ENCODE measurements around the gene GHRHR. TPM values are rescaled to one million over a fixed set of nuclear protein-coding genes. Genes with fewer than 3 reads are reported as not detected.

Gene GHRHR
- total and polyA plus RNA-seq, 2 donors: 0.42 to 0.68 TPM

GRCh38 chr7:30992414-30992813 is 28.7 kb downstream of the GHRHR start:
- DNase-seq (ENCODE audit: low read depth in 6 of 9, low spot score in 9 of 9): no peak
- Histone ChIP-seq H3K4me1 (ENCODE audit: control insufficient read depth in 2 of 2, insufficient read depth in 2 of 2, low read length in 2 of 2) (no peaks in the 10 kb centered on the region), H3K27ac (ENCODE audit: low read depth in 1 of 2, low read length in 1 of 2) (no peak overlapping the region), H3K4me3 (ENCODE audit: low read length in 2 of 2) (no peak overlapping the region), H3K27me3 (ENCODE audit: control insufficient read depth in 2 of 2, insufficient read depth in 1 of 2, low read length in 1 of 2) (peaks cover 0 to 5% of the 10 kb centered on the region in 2 donors), H3K9me3 (ENCODE audit: control insufficient read depth in 2 of 2, insufficient read depth in 1 of 2, low read length in 1 of 2) (no peaks in the 10 kb centered on the region), H3K36me3 (ENCODE audit: control insufficient read depth in 2 of 2, insufficient read depth in 2 of 2, low read length in 1 of 2) (no peaks in the 10 kb centered on the region)
- 90% methylated on average over 18 of the region's 18 CpGs for WGBS

GRCh38 chr7:30994206-30995100 is 30.7 kb downstream of the GHRHR start:
- no peak for DNase-seq (ENCODE audit: low read depth in 6 of 9, low spot score in 9 of 9)
- 97% methylated on average over 39 of the region's 39 CpGs for WGBS
- no peaks in the 10 kb centered on the region for H3K4me1 ChIP-seq (ENCODE audit: control insufficient read depth in 2 of 2, insufficient read depth in 2 of 2, low read length in 2 of 2)
- no peaks in the 10 kb centered on the region for H3K9me3 ChIP-seq (ENCODE audit: control insufficient read depth in 2 of 2, insufficient read depth in 1 of 2, low read length in 1 of 2)
- no peaks in the 10 kb centered on the region for H3K36me3 ChIP-seq (ENCODE audit: control insufficient read depth in 2 of 2, insufficient read depth in 2 of 2, low read length in 1 of 2)
- H3K4me3 ChIP-seq (ENCODE audit: low read length in 2 of 2): no peak overlapping the region
- H3K27me3 ChIP-seq (ENCODE audit: control insufficient read depth in 2 of 2, insufficient read depth in 1 of 2, low read length in 1 of 2): no peaks in the 10 kb centered on the region
- no peak overlapping the region for H3K27ac ChIP-seq (ENCODE audit: low read depth in 1 of 2, low read length in 1 of 2)

GRCh38 chr7:30995536-30995935 is 31.8 kb downstream of the GHRHR start:
- H3K4me1 ChIP-seq (ENCODE audit: control insufficient read depth in 2 of 2, insufficient read depth in 2 of 2, low read length in 2 of 2): no peaks in the 10 kb centered on the region
- H3K36me3 ChIP-seq (ENCODE audit: control insufficient read depth in 2 of 2, insufficient read depth in 2 of 2, low read length in 1 of 2): no peaks in the 10 kb centered on the region
- DNase-seq (ENCODE audit: low read depth in 6 of 9, low spot score in 9 of 9): no peak
- H3K9me3 ChIP-seq (ENCODE audit: control insufficient read depth in 2 of 2, insufficient read depth in 1 of 2, low read length in 1 of 2): no peaks in the 10 kb centered on the region
- 86% methylated on average over 7 of the region's 7 CpGs for WGBS
- no peak overlapping the region for H3K4me3 ChIP-seq (ENCODE audit: low read length in 2 of 2)
- H3K27ac ChIP-seq (ENCODE audit: low read depth in 1 of 2, low read length in 1 of 2): no peak overlapping the region
- H3K27me3 ChIP-seq (ENCODE audit: control insufficient read depth in 2 of 2, insufficient read depth in 1 of 2, low read length in 1 of 2): no peaks in the 10 kb centered on the region

GRCh38 chr7:30996256-30996655 is 32.5 kb downstream of the GHRHR start:
- Histone ChIP-seq H3K27ac (ENCODE audit: low read depth in 1 of 2, low read length in 1 of 2) (no peak overlapping the region), H3K4me1 (ENCODE audit: control insufficient read depth in 2 of 2, insufficient read depth in 2 of 2, low read length in 2 of 2) (no peaks in the 10 kb centered on the region), H3K27me3 (ENCODE audit: control insufficient read depth in 2 of 2, insufficient read depth in 1 of 2, low read length in 1 of 2) (no peaks in the 10 kb centered on the region), H3K36me3 (ENCODE audit: control insufficient read depth in 2 of 2, insufficient read depth in 2 of 2, low read length in 1 of 2) (no peaks in the 10 kb centered on the region), H3K4me3 (ENCODE audit: low read length in 2 of 2) (no peak overlapping the region), H3K9me3 (ENCODE audit: control insufficient read depth in 2 of 2, insufficient read depth in 1 of 2, low read length in 1 of 2) (no peaks in the 10 kb centered on the region)
- 93% methylated on average over 6 of the region's 6 CpGs for WGBS
- no peak for DNase-seq (ENCODE audit: low read depth in 6 of 9, low spot score in 9 of 9)

- Histone ChIP-seq H3K36me3 (ENCODE audit: control insufficient read depth in 2 of 2, insufficient read depth in 2 of 2, low read length in 1 of 2) (no peaks in the 10 kb centered on the region), H3K27ac (ENCODE audit: low read depth in 1 of 2, low read length in 1 of 2) (no peak overlapping the region), H3K9me3 (ENCODE audit: control insufficient read depth in 2 of 2, insufficient read depth in 1 of 2, low read length in 1 of 2) (no peaks in the 10 kb centered on the region), H3K27me3 (ENCODE audit: control insufficient read depth in 2 of 2, insufficient read depth in 1 of 2, low read length in 1 of 2) (no peaks in the 10 kb centered on the region), H3K4me1 (ENCODE audit: control insufficient read depth in 2 of 2, insufficient read depth in 2 of 2, low read length in 2 of 2) (no peaks in the 10 kb centered on the region), H3K4me3 (ENCODE audit: low read length in 2 of 2) (no peak overlapping the region)
- no peak for DNase-seq (ENCODE audit: low read depth in 6 of 9, low spot score in 9 of 9)
- 92% methylated on average over 5 of the region's 5 CpGs for WGBS
Measured at GRCh38 chr7:30996883-30997282, 33.1 kb downstream of the GHRHR start.

- Histone ChIP-seq H3K36me3 (ENCODE audit: control insufficient read depth in 2 of 2, insufficient read depth in 2 of 2, low read length in 1 of 2) (no peaks in the 10 kb centered on the region), H3K27me3 (ENCODE audit: control insufficient read depth in 2 of 2, insufficient read depth in 1 of 2, low read length in 1 of 2) (no peaks in the 10 kb centered on the region), H3K4me1 (ENCODE audit: control insufficient read depth in 2 of 2, insufficient read depth in 2 of 2, low read length in 2 of 2) (no peaks in the 10 kb centered on the region), H3K9me3 (ENCODE audit: control insufficient read depth in 2 of 2, insufficient read depth in 1 of 2, low read length in 1 of 2) (no peaks in the 10 kb centered on the region), H3K4me3 (ENCODE audit: low read length in 2 of 2) (no peak overlapping the region), H3K27ac (ENCODE audit: low read depth in 1 of 2, low read length in 1 of 2) (no peak overlapping the region)
- DNase-seq (ENCODE audit: low read depth in 6 of 9, low spot score in 9 of 9): no peak
- WGBS: 86% methylated on average over 7 of the region's 7 CpGs
Measured at GRCh38 chr7:30997316-30997715, 33.6 kb downstream of the GHRHR start.

DNA sequence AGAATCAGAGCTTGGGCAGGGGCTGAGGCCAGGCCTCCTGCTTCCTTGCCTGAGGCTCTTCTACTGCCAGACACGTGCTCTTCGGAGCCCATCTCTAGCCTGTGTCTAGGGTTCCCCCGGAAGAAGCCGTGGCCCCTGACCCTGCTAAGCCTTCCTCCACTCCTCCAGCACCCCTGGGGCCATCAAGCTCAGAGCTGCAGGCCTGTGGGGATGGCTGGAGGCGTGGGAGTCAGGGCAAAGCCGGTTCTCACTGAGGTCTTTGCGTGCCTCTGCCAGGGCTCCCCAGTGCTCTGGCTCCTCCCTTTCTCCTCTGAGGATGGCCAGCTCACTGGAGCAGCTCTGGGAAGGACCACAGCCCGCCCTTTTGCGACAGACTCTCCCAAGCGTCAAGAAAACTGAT is 34.4 kb downstream of the GHRHR start:
- no peak for DNase-seq (ENCODE audit: low read depth in 6 of 9, low spot score in 9 of 9)
- Histone ChIP-seq H3K36me3 (ENCODE audit: control insufficient read depth in 2 of 2, insufficient read depth in 2 of 2, low read length in 1 of 2) (no peaks in the 10 kb centered on the region), H3K27me3 (ENCODE audit: control insufficient read depth in 2 of 2, insufficient read depth in 1 of 2, low read length in 1 of 2) (no peaks in the 10 kb centered on the region), H3K27ac (ENCODE audit: low read depth in 1 of 2, low read length in 1 of 2) (no peak overlapping the region), H3K9me3 (ENCODE audit: control insufficient read depth in 2 of 2, insufficient read depth in 1 of 2, low read length in 1 of 2) (no peaks in the 10 kb centered on the region), H3K4me3 (ENCODE audit: low read length in 2 of 2) (no peak overlapping the region), H3K4me1 (ENCODE audit: control insufficient read depth in 2 of 2, insufficient read depth in 2 of 2, low read length in 2 of 2) (no peaks in the 10 kb centered on the region)
- WGBS: 93% methylated on average over 10 of the region's 10 CpGs

DNA sequence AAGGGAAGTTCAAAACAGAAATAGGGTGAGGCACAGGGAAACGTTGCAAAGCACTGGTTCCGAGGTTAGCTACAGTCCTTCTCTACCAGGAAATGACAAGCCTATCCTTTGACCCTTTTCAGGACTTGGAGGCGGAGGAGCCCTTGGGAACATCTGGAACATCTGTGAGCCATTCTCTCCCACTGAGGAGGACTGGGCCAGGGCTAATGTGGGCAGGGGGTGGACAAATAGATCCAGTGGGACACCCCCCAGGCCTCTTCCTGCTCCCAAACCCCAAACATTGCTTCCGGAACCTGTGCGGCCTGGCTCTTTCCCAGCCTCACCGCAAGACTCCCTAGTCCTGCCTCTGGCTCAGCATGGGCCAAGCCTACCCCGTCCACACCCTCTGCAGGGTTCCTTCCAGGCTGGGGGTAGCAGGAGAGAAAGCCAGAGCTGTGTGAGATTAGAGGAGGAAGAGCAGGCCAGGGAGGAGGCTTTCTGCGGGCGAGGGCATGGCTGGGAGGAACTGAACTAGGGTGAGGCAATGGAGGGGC is 36.5 kb downstream of the GHRHR start:
- no peak for DNase-seq (ENCODE audit: low read depth in 6 of 9, low spot score in 9 of 9)
- H3K27ac ChIP-seq (ENCODE audit: low read depth in 1 of 2, low read length in 1 of 2): no peak overlapping the region
- no peaks in the 10 kb centered on the region for H3K4me1 ChIP-seq (ENCODE audit: control insufficient read depth in 2 of 2, insufficient read depth in 2 of 2, low read length in 2 of 2)
- no peaks in the 10 kb centered on the region for H3K36me3 ChIP-seq (ENCODE audit: control insufficient read depth in 2 of 2, insufficient read depth in 2 of 2, low read length in 1 of 2)
- no peaks in the 10 kb centered on the region for H3K27me3 ChIP-seq (ENCODE audit: control insufficient read depth in 2 of 2, insufficient read depth in 1 of 2, low read length in 1 of 2)
- 71% methylated on average over 9 of the region's 9 CpGs for WGBS
- H3K4me3 ChIP-seq (ENCODE audit: low read length in 2 of 2): no peak overlapping the region
- H3K9me3 ChIP-seq (ENCODE audit: control insufficient read depth in 2 of 2, insufficient read depth in 1 of 2, low read length in 1 of 2): no peaks in the 10 kb centered on the region

DNA sequence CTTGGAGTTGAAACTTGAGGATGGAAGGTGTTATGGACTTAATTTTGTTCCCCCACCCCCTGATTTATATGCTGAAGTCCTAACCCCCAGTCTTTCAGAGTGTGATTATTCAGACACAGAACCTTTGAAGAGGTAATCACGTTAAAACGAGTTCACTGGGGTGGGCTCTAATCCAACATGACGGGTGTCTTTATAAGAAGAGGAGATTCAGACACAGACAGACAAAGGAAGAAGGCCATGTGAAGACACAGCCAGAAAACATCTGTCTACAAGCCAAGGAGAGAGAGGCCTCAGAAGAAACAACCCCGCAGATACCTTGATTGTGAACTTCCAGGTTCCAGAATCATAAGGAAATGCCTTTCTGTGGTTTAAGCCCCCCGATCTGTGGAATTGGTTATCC is 37.0 kb downstream of the GHRHR start:
- no peak for DNase-seq (ENCODE audit: low read depth in 6 of 9, low spot score in 9 of 9)
- no peak overlapping the region for H3K27ac ChIP-seq (ENCODE audit: low read depth in 1 of 2, low read length in 1 of 2)
- no peak overlapping the region for H3K4me3 ChIP-seq (ENCODE audit: low read length in 2 of 2)
- H3K27me3 ChIP-seq (ENCODE audit: control insufficient read depth in 2 of 2, insufficient read depth in 1 of 2, low read length in 1 of 2): no peaks in the 10 kb centered on the region
- H3K9me3 ChIP-seq (ENCODE audit: control insufficient read depth in 2 of 2, insufficient read depth in 1 of 2, low read length in 1 of 2): no peaks in the 10 kb centered on the region
- H3K4me1 ChIP-seq (ENCODE audit: control insufficient read depth in 2 of 2, insufficient read depth in 2 of 2, low read length in 2 of 2): no peaks in the 10 kb centered on the region
- H3K36me3 ChIP-seq (ENCODE audit: control insufficient read depth in 2 of 2, insufficient read depth in 2 of 2, low read length in 1 of 2): no peaks in the 10 kb centered on the region
- 93% methylated on average over 5 of the region's 5 CpGs for WGBS
